Body of pancreas (tissue), 4 donors: ENCODE data around the gene TUBB2B. TPM values are rescaled to one million over a fixed set of nuclear protein-coding genes. Genes with fewer than 3 reads are reported as not detected.
"Not testable (repeated sequence)": the region's sequence is repeated elsewhere in the genome, so short reads cannot be mapped to it uniquely, and the experiment has no call there.

ENCODE experiments used
- ATAC-seq: fragments of 150-250 bp; one replicate; pipeline ENCODE4 v1.9.1; 2016
- DNase-seq, 4 donors: peaks; one replicate each; pipeline ENCODE4 v3.0.0-alpha.2; 2019
- H3K27ac ChIP-seq, 4 donors: fragments of 200-600 bp; sonication (generic); 1 replicate in 3 of 4; 2 replicates in 1 of 4; pipeline versions ENCODE4 v1.5.1 to v1.6.1; 2016 to 2019; ENCODE audit warnings: mild to moderate bottlenecking in 1 of 4, mixed read lengths in 1 of 4, moderate library complexity in 1 of 4
- H3K27me3 ChIP-seq, 2 donors: fragments of 200-600 bp; sonication (generic); one replicate each; pipeline ENCODE4 v1.6.0; 2016; ENCODE audit warnings: mild to moderate bottlenecking in 1 of 2
- H3K36me3 ChIP-seq, 2 donors: fragments of 200-600 bp; sonication (generic); replicated peaks in 1 of 2; 2 replicates each; pipeline ENCODE4 v1.5.1; 2016; ENCODE audit warnings: low read depth in 2 of 2; ENCODE audit not compliant: insufficient read depth in 1 of 2
- H3K4me1 ChIP-seq: fragments of 200-600 bp; sonication (generic); one replicate; pipeline ENCODE4 v1.6.0; 2016
- H3K4me3 ChIP-seq, 2 donors: fragments of 200-600 bp; sonication (generic); 1 replicate in 1 of 2; 2 replicates in 1 of 2; pipeline ENCODE4 v1.5.1; 2016 to 2019
- H3K9me3 ChIP-seq, 3 donors: fragments of 200-600 bp; sonication (generic); 1 replicate in 2 of 3; 2 replicates in 1 of 3; pipeline ENCODE4 v1.5.1; 2016
- POLR2A ChIP-seq, 3 donors: fragments of 450-650 bp; IDR thresholded peaks; one replicate each; pipeline ENCODE4 v1.6.1; 2016; ENCODE audit warnings: antibody characterized with exemption in 3 of 3, mild to moderate bottlenecking in 2 of 3
- WGBS, 2 donors: methylation state at CpG; one replicate each; pipeline ENCODE4 v1.1.5; 2017; 5-methylcytosine and 5-hydroxymethylcytosine counted together
- intact Hi-C: fragments of 100-400 bp; cut with DNase I; formaldehyde crosslinking; loops from one replicate; pipeline ENCODE4 v1.15.1; 2023
- total RNA-seq, 2 donors: library from RNA; depleted of rRNA; stranded (reverse); fragments of >200 nt; gene quantifications; one replicate each; pipeline ENCODE4 v1.1.0, GENCODE V29; 2016
- TF ChIP-seq, protein P1 (sequence below), 7 experiments: fragments of 450-650 bp in 4 of 7; fragments of 200-600 bp in 3 of 7; sonication (generic) in 3 of 7; IDR thresholded peaks; one replicate each; pipeline ENCODE4 v1.5.1; 2016 to 2019; ENCODE audit warnings: antibody characterized with exemption in 7 of 7

The TUBB2B gene
- total RNA-seq, 2 donors from 2014 or later, result 1.3 to 10.6 TPM

DNA sequence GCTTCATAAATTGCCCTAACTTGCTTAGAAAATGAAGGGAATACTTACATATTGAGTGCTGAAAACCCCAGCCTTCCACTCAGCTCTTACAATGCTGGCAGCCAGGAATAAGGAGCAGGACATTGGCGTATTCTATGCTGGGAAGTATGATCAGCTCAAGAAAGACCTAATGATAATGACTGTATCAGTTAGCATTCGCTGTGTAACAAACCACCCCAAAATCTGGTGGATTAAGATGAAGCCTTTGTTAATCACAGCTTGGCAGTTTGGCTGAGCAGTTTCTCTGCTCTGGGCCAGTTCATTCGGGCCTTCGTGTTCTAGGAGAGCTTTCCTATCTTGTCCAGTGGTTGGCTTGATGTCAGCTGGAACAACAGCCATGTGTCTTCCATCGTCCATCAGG lies 36.7 kb downstream of the TUBB2B start:
- intact Hi-C loops, result no loop called here
- TF ChIP-seq, protein P1, sequence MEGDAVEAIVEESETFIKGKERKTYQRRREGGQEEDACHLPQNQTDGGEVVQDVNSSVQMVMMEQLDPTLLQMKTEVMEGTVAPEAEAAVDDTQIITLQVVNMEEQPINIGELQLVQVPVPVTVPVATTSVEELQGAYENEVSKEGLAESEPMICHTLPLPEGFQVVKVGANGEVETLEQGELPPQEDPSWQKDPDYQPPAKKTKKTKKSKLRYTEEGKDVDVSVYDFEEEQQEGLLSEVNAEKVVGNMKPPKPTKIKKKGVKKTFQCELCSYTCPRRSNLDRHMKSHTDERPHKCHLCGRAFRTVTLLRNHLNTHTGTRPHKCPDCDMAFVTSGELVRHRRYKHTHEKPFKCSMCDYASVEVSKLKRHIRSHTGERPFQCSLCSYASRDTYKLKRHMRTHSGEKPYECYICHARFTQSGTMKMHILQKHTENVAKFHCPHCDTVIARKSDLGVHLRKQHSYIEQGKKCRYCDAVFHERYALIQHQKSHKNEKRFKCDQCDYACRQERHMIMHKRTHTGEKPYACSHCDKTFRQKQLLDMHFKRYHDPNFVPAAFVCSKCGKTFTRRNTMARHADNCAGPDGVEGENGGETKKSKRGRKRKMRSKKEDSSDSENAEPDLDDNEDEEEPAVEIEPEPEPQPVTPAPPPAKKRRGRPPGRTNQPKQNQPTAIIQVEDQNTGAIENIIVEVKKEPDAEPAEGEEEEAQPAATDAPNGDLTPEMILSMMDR (IDR thresholded peaks at IDR 0.05), result no peak
- no peak for TF ChIP-seq POLR2A (IDR thresholded peaks at IDR 0.05)
- Histone ChIP-seq H3K36me3 (no peaks in the 10 kb centered on the region), H3K27ac (no peak overlapping the region), H3K4me1 (no peaks in the 10 kb centered on the region), H3K4me3 (no peak overlapping the region), H3K27me3 (no peaks in the 10 kb centered on the region), H3K9me3 (no peaks in the 10 kb centered on the region)
- DNase-seq (no peak), ATAC-seq (no peak)
- WGBS, 2 donors, result 89 to 93% methylated on average over 5 of the region's 5 CpGs

DNA sequence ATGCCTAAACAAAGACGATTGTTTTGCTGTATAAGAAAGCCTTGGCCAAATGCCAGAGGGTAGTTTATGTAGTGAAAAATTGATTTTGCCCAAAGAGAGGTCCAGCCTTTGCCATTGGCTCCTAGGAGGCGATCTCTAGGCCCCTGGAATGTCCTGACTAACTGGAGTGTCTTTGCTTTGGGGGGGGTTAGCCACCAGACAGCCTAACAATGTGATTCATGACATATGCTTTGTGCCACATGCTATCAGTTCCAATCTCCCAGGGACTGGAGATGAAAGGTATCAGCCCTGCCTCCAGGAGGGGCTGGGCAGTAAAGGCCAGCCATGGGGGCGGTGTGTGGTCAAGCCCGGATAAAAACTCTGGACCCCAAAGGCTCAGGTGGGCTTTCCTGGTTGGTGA lies 37.4 kb downstream of the TUBB2B start:
- ATAC-seq (no peak), DNase-seq (no peak)
- Histone ChIP-seq H3K27ac (no peak overlapping the region), H3K36me3 (no peaks in the 10 kb centered on the region), H3K9me3 (no peaks in the 10 kb centered on the region), H3K4me1 (no peaks in the 10 kb centered on the region), H3K27me3 (no peaks in the 10 kb centered on the region), H3K4me3 (no peak overlapping the region)
- intact Hi-C loops, result no loop called here
- 50 to 78% methylated on average over 3 to 4 of the region's 4 CpGs for WGBS, 2 donors
- no peak for TF ChIP-seq POLR2A (IDR thresholded peaks at IDR 0.05)
- TF ChIP-seq, protein P1 (IDR thresholded peaks at IDR 0.05), result no peak

DNA sequence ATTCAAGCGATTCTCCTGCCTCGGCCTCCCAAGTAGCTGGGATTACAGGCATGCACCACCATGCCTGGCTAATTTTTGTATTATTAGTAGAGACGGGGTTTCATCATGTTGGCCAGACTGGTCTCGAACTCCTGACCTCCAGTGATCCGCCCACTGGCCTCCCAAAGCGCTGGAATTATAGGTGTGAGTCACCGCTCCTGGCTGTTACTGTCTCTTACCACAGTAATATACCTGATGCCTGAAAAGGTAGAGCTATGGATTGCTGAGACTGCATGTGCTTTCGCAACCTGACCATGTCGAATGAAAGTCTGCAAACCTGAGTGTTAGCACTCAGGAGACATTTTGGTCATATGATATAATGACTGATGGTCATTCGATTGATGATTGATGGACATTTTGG lies 38.3 kb downstream of the TUBB2B start:
- H3K27ac ChIP-seq, intact Hi-C loops, H3K9me3 ChIP-seq, DNase-seq, ATAC-seq, H3K4me3 ChIP-seq, H3K4me1 ChIP-seq, H3K27me3 ChIP-seq, H3K36me3 ChIP-seq: not testable (repeated sequence)
- WGBS, 2 donors, result 87 to 91% methylated on average over 10 of the region's 10 CpGs

DNA sequence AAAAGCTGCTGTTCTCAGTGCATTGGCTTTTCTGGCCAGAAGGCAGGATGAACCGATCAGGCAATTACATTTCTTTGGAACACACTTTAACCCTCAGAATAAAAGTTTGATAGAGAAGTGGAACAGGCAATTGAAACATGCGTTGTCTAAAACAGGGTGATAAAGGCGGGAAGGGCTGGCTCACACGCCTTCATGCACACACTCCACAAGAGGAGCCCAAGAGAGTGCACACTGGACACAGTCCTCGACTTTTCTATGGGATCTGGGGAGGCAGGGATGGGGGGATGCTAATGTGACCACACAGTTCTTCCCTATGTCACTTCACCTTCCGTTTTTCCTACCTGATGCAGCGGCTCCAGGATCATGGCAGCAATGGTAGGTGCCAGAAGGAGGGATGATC lies 39.2 kb downstream of the TUBB2B start:
- Histone ChIP-seq H3K4me1 (no peaks in the 10 kb centered on the region), H3K36me3 (no peaks in the 10 kb centered on the region), H3K27ac (no peak overlapping the region), H3K4me3 (no peak overlapping the region), H3K9me3 (no peaks in the 10 kb centered on the region), H3K27me3 (no peaks in the 10 kb centered on the region)
- DNase-seq (no peak), ATAC-seq (no peak)
- intact Hi-C loops, result no loop called here
- TF ChIP-seq POLR2A (IDR thresholded peaks at IDR 0.05), result no peak
- TF ChIP-seq, protein P1 (IDR thresholded peaks at IDR 0.05), result no peak
- 83 to 90% methylated on average over 7 of the region's 7 CpGs for WGBS, 2 donors

DNA sequence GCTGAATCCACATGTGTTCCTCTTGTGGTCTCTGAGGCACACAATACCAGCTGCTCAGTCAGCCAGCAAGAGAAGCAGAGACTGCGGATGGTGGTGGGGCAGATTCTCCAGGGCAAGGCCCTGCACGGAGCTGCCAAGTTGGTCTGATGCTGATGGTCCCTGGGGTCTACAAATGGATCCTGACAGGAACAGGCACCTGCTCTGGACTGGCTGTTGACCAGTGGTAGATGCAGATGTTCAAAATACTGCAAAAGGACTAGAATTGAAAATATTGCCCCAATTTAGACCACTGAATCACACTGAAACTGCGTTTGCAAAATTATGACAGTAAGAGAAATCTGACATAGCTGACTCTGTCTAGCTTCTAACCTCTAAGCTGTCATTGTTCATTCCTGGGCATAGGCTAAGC lies 40.5 kb downstream of the TUBB2B start:
- Histone ChIP-seq H3K4me1 (no peaks in the 10 kb centered on the region), H3K36me3 (no peaks in the 10 kb centered on the region), H3K27ac (no peak overlapping the region), H3K27me3 (no peaks in the 10 kb centered on the region), H3K9me3 (no peaks in the 10 kb centered on the region), H3K4me3 (no peak overlapping the region)
- intact Hi-C loops, result no loop called here
- TF ChIP-seq, protein P1 (IDR thresholded peaks at IDR 0.05), result no peak
- no peak for TF ChIP-seq POLR2A (IDR thresholded peaks at IDR 0.05)
- no peak for ATAC-seq
- DNase-seq, result no peak
- 91 to 94% methylated on average over 1 to 3 of the region's 3 CpGs for WGBS, 2 donors
